ENCODE measurements around the gene TERF2IP.

- TF ChIP-seq POLR2AphosphoS5 (IDR thresholded peaks at IDR 0.05; ENCODE audit: control insufficient read depth, insufficient read depth, low read depth, low read length): no peak
- TF ChIP-seq E4F1 (CRISPR knock-in tag; IDR thresholded peaks at IDR 0.05; ENCODE audit: borderline replicate concordance): no peak
- TF ChIP-seq USF1 (CRISPR knock-in tag; IDR thresholded peaks at IDR 0.05): no peak
- no peak for TF ChIP-seq NRF1 (conservative IDR thresholded peaks at IDR 0.05 in 1 of 2, IDR thresholded peaks at IDR 0.05 in 1 of 2)
- TF ChIP-seq PHF20 (IDR thresholded peaks at IDR 0.05; ENCODE audit: partially characterized antibody): no peak
- no peak for TF ChIP-seq CREM (IDR thresholded peaks at IDR 0.05; ENCODE audit: low read depth)
- TF ChIP-seq AFF4 (CRISPR knock-in tag; IDR thresholded peaks at IDR 0.05): no peak
- TF ChIP-seq SP1 (CRISPR knock-in tag; IDR thresholded peaks at IDR 0.05): no peak
- TF ChIP-seq ZNF23 (CRISPR knock-in tag; IDR thresholded peaks at IDR 0.05): no peak
- TF ChIP-seq HDAC2 (IDR thresholded peaks at IDR 0.05): no peak
- TF ChIP-seq ZBTB43 (CRISPR knock-in tag; IDR thresholded peaks at IDR 0.05): no peak
Observed at GRCh38 chr16:75703306-75703705, 55.7 kb downstream of the TERF2IP start.

Data from K562 (cell line).